Right lobe of liver (tissue), 6 donors: ENCODE data around the gene DST. TPM values are rescaled to one million over a fixed set of nuclear protein-coding genes. Genes with fewer than 3 reads are reported as not detected.

Experiments used
- ATAC-seq, 4 donors: fragments of 200-7000 bp; cut with Tn5 transposase; one replicate each; pipeline ENCODE4 v1.9.1; 2020; ENCODE audit warnings: mild to moderate bottlenecking in 4 of 4, moderate library complexity in 4 of 4
- DNase-seq, 3 donors: peaks; one replicate each; pipeline ENCODE4 v3.0.0-alpha.2; 2020
- H3K27ac ChIP-seq, 3 donors: fragments of 200-600 bp; one replicate each; pipeline ENCODE4 v1.8.0; 2022
- H3K27me3 ChIP-seq, 2 donors: fragments of 200-600 bp; one replicate each; pipeline ENCODE4 v1.8.0; 2022
- H3K36me3 ChIP-seq, 4 donors: fragments of 200-600 bp; sonication (generic) in 1 of 4; one replicate each; pipeline versions ENCODE4 v1.5.1 to v1.8.0; 2017 to 2022; ENCODE audit warnings: control low read depth in 1 of 4
- H3K4me1 ChIP-seq, 4 donors: fragments of 200-600 bp; sonication (generic) in 1 of 4; one replicate each; pipeline versions ENCODE4 v1.5.1 to v1.8.0; 2017 to 2022; ENCODE audit warnings: control low read depth in 1 of 4
- H3K4me3 ChIP-seq, 3 donors: fragments of 200-600 bp; one replicate each; pipeline ENCODE4 v1.8.0; 2022
- H3K9me3 ChIP-seq, 4 donors: fragments of 200-600 bp; sonication (generic) in 1 of 4; one replicate each; pipeline versions ENCODE4 v1.5.1 to v1.8.0; 2017 to 2022; ENCODE audit warnings: control low read depth in 1 of 4
- POLR2A ChIP-seq: fragments of 450-650 bp; IDR thresholded peaks from one replicate; pipeline ENCODE4 v1.6.1; 2017; ENCODE audit warnings: antibody characterized with exemption, mild to moderate bottlenecking
- WGBS: methylation state at CpG from one replicate; pipeline ENCODE4 v1.1.6; 2018; ENCODE audit warnings: low coverage, low lambda C conversion rate; ENCODE audit not compliant: insufficient coverage; ENCODE audit errors: missing lambda C conversion rate; 5-methylcytosine and 5-hydroxymethylcytosine counted together
- intact Hi-C, 2 donors: fragments of 100-400 bp; cut with DNase I; formaldehyde crosslinking; loops; one replicate each; pipeline versions ENCODE4 v1.11.2 to v1.14.1; 2022
- total RNA-seq, 6 experiments: library from RNA; depleted of rRNA in 2 of 6; stranded (reverse); fragments of >200 nt in 2 of 6; fragmentation: NEBNext Ultra II Directional in 3 of 6; extraction: Animal tissue kit (Norgen Biotek cat#: 25700) in 3 of 6; gene quantifications; one replicate each; pipeline versions ENCODE4 v1.1.0 to v1.2.4, GENCODE V29; 2016 to 2023
- TF ChIP-seq, protein P1 (sequence below), 4 donors: fragments of 200-600 bp in 3 of 4; fragments of 450-650 bp in 1 of 4; IDR thresholded peaks; one replicate each; pipeline versions ENCODE4 v1.5.1 to v1.8.0; 2016 to 2022; ENCODE audit warnings: antibody characterized with exemption in 4 of 4, mild to moderate bottlenecking in 2 of 4
- donor health status: DM: no; HTN: yes; CAD: no.
- donor health status: DM: no; HTN: no; CAD: no.
- donor health status: DM: no; HTN: no; CAD: no.
- donor health status: DM: no; HTN: yes; CAD: no.
- donor health status: DM: no; HTN: yes; CAD: no.

DST gene
- total RNA-seq, 6 experiments from 2014 or later, result 92.1 to 207 (median 156) TPM

DNA sequence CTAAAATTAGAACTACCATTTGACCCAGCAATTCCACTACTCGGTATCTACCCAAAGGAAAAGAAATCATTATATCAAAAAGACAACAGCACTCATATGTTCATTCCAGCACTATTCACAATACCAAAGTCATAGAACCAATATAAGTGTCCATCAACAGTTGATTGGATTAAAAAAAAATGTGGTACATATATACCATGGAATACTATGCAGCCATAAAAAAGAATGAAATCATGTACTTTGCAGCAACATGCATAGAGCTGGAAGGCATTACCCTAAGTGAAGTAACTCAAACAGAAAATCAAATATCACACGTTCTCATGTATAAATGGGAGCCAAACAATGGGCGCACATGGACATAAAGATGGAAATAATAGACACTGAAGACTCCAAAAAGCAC lies 163.3 kb downstream of the DST start:
- Histone ChIP-seq H3K4me1 (peaks cover 0 to 65% (median 30%) of the 10 kb centered on the region in 4 donors), H3K27me3 (no peaks in the 10 kb centered on the region), H3K36me3 (peaks cover 0 to 13% (median 7%) of the 10 kb centered on the region in 4 donors), H3K4me3 (no peak overlapping the region), H3K9me3 (no peaks in the 10 kb centered on the region), H3K27ac (no peak overlapping the region)
- no peak for DNase-seq
- WGBS, result 97% methylated on average over 3 of the region's 3 CpGs
- intact Hi-C loops, result no loop called here
- no peak for ATAC-seq
- no peak for TF ChIP-seq POLR2A
- TF ChIP-seq, protein P1, sequence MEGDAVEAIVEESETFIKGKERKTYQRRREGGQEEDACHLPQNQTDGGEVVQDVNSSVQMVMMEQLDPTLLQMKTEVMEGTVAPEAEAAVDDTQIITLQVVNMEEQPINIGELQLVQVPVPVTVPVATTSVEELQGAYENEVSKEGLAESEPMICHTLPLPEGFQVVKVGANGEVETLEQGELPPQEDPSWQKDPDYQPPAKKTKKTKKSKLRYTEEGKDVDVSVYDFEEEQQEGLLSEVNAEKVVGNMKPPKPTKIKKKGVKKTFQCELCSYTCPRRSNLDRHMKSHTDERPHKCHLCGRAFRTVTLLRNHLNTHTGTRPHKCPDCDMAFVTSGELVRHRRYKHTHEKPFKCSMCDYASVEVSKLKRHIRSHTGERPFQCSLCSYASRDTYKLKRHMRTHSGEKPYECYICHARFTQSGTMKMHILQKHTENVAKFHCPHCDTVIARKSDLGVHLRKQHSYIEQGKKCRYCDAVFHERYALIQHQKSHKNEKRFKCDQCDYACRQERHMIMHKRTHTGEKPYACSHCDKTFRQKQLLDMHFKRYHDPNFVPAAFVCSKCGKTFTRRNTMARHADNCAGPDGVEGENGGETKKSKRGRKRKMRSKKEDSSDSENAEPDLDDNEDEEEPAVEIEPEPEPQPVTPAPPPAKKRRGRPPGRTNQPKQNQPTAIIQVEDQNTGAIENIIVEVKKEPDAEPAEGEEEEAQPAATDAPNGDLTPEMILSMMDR (IDR thresholded peaks at IDR 0.05), result no peak

DNA sequence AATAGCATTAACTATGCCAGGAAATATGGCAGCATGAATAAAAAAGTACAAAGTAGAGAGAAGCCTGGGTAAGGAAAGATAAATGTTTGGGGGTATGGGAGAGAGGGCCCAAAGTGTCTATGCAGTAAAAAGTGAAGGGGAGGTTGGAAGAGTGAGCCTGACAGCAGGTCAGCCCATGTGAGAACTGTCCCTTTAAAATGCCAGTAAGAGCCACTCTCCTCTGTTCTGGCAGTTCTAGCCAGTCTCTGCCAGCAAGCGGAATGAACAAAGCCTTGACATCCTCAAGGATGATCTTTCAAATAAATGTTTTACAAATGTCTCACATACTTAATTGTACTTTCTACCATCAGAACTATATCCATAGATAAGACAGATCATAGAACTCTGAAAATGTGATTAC lies 164.5 kb downstream of the DST start:
- Histone ChIP-seq H3K36me3 (peaks cover 0 to 20% (median 9%) of the 10 kb centered on the region in 4 donors), H3K4me1 (peaks cover 0 to 56% (median 26%) of the 10 kb centered on the region in 4 donors), H3K27me3 (no peaks in the 10 kb centered on the region), H3K4me3 (no peak overlapping the region), H3K9me3 (no peaks in the 10 kb centered on the region), H3K27ac (peak overlapping the region in 1 of 3 donors; percentile 39)
- TF ChIP-seq, protein P1 (IDR thresholded peaks at IDR 0.05), result no peak
- TF ChIP-seq POLR2A, result no peak
- 56% methylated on average over 1 of the region's 1 CpG for WGBS
- intact Hi-C loops, result no loop called here
- ATAC-seq (peak in 1 of 4 donors; percentile 10), DNase-seq (no peak)

DNA sequence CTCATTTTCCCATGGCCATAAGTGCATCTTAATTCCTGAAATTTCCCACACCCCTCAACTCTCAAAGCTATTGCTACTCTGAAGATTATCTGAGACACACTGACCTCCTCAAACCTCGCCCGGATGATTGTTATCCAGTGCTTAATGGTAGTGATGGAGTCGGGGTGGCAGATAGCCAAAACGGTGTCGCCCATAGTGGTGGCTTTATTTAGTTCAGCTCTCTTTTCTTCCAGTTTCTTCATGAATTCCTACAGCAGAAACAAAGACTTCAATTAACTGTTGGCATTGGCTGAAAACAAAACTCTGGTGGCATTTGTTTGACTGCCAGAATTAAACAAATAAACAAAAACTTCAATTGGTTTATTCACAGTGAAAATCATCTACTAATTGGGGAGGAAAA lies 165.4 kb downstream of the DST start:
- H3K4me1 ChIP-seq, result peaks cover 0 to 47% (median 22%) of the 10 kb centered on the region in 4 donors
- peaks cover 0 to 29% (median 14%) of the 10 kb centered on the region in 4 donors for H3K36me3 ChIP-seq
- intact Hi-C loops, result no loop called here

DNA sequence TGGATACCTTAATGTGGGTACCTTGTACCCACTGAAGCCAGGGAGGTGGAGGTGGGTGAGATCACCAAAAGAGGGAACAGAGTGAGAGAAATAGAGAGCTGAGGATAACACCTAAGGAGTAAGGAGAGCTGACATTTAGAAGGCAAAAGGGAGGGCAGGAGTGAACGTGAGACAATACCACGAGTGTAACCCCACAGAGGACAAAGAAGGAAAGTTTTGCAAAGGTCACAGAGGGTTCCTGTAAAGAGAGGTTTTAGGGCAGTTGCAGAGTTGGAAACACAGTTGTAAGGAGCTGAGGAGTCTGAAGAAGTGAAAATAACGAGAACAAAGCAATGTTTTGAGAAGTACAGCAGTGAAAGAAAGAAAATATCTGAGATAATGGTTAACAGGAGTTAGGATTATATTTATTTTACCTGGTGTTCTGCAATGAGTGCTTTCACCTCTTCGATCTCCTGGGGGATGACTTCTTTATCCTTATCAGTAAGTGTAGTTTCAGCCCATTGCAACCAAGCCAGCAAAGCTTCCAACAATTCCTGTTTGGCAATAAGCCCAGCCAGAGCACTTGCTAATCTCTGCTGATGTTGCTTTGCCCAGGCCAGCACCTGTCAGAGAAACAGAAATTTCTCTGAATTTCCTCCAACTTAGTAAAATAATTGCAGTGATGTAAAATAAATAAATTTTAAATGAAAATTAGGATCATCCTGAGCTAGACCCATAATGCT lies 166.8 kb downstream of the DST start:
- ATAC-seq (peak; percentile 89 to 96 (median 93)), DNase-seq (peak; percentile 33 to 86 (median 64))
- TF ChIP-seq, protein P1 (IDR thresholded peaks at IDR 0.05), result no peak
- no peak for TF ChIP-seq POLR2A
- Histone ChIP-seq H3K36me3 (peaks cover 0 to 35% (median 17%) of the 10 kb centered on the region in 4 donors), H3K27me3 (no peaks in the 10 kb centered on the region), H3K9me3 (no peaks in the 10 kb centered on the region), H3K4me3 (peak overlapping the region in 1 of 3 donors; percentile 29), H3K4me1 (peaks cover 0 to 38% (median 21%) of the 10 kb centered on the region in 4 donors), H3K27ac (peak overlapping the region; percentile 43 to 74 (median 45))
- 19% methylated on average over 4 of the region's 4 CpGs for WGBS
- intact Hi-C loops, result no loop called here

More for the DNA sequence above, 165.4 kb downstream of the DST start:
- no peak for ATAC-seq
- 98% methylated on average over 4 of the region's 5 CpGs for WGBS
- DNase-seq, result no peak
- TF ChIP-seq, protein P1 (IDR thresholded peaks at IDR 0.05), result no peak
- TF ChIP-seq POLR2A, result no peak
- Histone ChIP-seq H3K4me3 (no peak overlapping the region), H3K9me3 (no peaks in the 10 kb centered on the region), H3K27ac (peak overlapping the region in 1 of 3 donors; percentile 74), H3K27me3 (no peaks in the 10 kb centered on the region)
